ENCODE data around the gene CMIP.

- TF ChIP-seq CTCF (conservative IDR thresholded peaks at IDR 0.05 in 1 of 2, IDR thresholded peaks at IDR 0.05 in 1 of 2; ENCODE audit: extremely low read depth in 1 of 2, insufficient read depth in 1 of 2, low read depth in 1 of 2, low read length in 2 of 2) (no peak), EZH2 (IDR thresholded peaks at IDR 0.05; ENCODE audit: borderline replicate concordance, low read length) (no peak)
Observed at GRCh38 chr16:81586417-81586816, 141.8 kb downstream of the CMIP start.
